Body of pancreas (tissue), 4 donors: ENCODE results near the gene CAMTA1. TPM values are rescaled to one million over a fixed set of nuclear protein-coding genes. Genes with fewer than 3 reads are reported as not detected.

ENCODE experiments used
- ATAC-seq: fragments of 150-250 bp; one replicate; pipeline ENCODE4 v1.9.1; 2016
- DNase-seq, 4 donors: peaks; one replicate each; pipeline ENCODE4 v3.0.0-alpha.2; 2019
- H3K27ac ChIP-seq, 4 donors: fragments of 200-600 bp; sonication (generic); 1 replicate in 3 of 4; 2 replicates in 1 of 4; pipeline versions ENCODE4 v1.5.1 to v1.6.1; 2016 to 2019; ENCODE audit warnings: mild to moderate bottlenecking in 1 of 4, mixed read lengths in 1 of 4, moderate library complexity in 1 of 4
- H3K27me3 ChIP-seq, 2 donors: fragments of 200-600 bp; sonication (generic); one replicate each; pipeline ENCODE4 v1.6.0; 2016; ENCODE audit warnings: mild to moderate bottlenecking in 1 of 2
- H3K36me3 ChIP-seq, 2 donors: fragments of 200-600 bp; sonication (generic); replicated peaks in 1 of 2; 2 replicates each; pipeline ENCODE4 v1.5.1; 2016; ENCODE audit warnings: low read depth in 2 of 2; ENCODE audit not compliant: insufficient read depth in 1 of 2
- H3K4me1 ChIP-seq: fragments of 200-600 bp; sonication (generic); one replicate; pipeline ENCODE4 v1.6.0; 2016
- H3K4me3 ChIP-seq, 2 donors: fragments of 200-600 bp; sonication (generic); 1 replicate in 1 of 2; 2 replicates in 1 of 2; pipeline ENCODE4 v1.5.1; 2016 to 2019
- H3K9me3 ChIP-seq, 3 donors: fragments of 200-600 bp; sonication (generic); 1 replicate in 2 of 3; 2 replicates in 1 of 3; pipeline ENCODE4 v1.5.1; 2016
- CTCF ChIP-seq, 7 experiments: fragments of 450-650 bp in 4 of 7; fragments of 200-600 bp in 3 of 7; sonication (generic) in 3 of 7; IDR thresholded peaks; one replicate each; pipeline ENCODE4 v1.5.1; 2016 to 2019; ENCODE audit warnings: antibody characterized with exemption in 7 of 7
- POLR2A ChIP-seq, 3 donors: fragments of 450-650 bp; IDR thresholded peaks; one replicate each; pipeline ENCODE4 v1.6.1; 2016; ENCODE audit warnings: antibody characterized with exemption in 3 of 3, mild to moderate bottlenecking in 2 of 3
- WGBS, 2 donors: methylation state at CpG; one replicate each; pipeline ENCODE4 v1.1.5; 2017; 5-methylcytosine and 5-hydroxymethylcytosine counted together
- intact Hi-C: fragments of 100-400 bp; cut with DNase I; formaldehyde crosslinking; loops from one replicate; pipeline ENCODE4 v1.15.1; 2023
- total RNA-seq, 2 donors: library from RNA; depleted of rRNA; stranded (reverse); fragments of >200 nt; gene quantifications; one replicate each; pipeline ENCODE4 v1.1.0, GENCODE V29; 2016

Gene CAMTA1
- total RNA-seq, 2 donors from 2014 or later, result 36.3 to 59.7 TPM

GRCh38 chr1:6819246-6820040, 34.2 kb downstream of the CAMTA1 start:
- no peak for TF ChIP-seq CTCF (IDR thresholded peaks at IDR 0.05)
- TF ChIP-seq POLR2A (IDR thresholded peaks at IDR 0.05), result no peak
- Histone ChIP-seq H3K27ac (peak overlapping the region in 3 of 4 donors; percentile 1 to 54 (median 34)), H3K9me3 (no peaks in the 10 kb centered on the region), H3K27me3 (no peaks in the 10 kb centered on the region), H3K4me1 (peaks cover 57% of the 10 kb centered on the region), H3K36me3 (no peaks in the 10 kb centered on the region), H3K4me3 (no peak overlapping the region)
- peak; percentile 50 for ATAC-seq
- DNase-seq, result no peak
- intact Hi-C loops, result no loop called here
- WGBS, 2 donors, result 63 to 78% methylated on average over 6 of the region's 6 CpGs

DNA sequence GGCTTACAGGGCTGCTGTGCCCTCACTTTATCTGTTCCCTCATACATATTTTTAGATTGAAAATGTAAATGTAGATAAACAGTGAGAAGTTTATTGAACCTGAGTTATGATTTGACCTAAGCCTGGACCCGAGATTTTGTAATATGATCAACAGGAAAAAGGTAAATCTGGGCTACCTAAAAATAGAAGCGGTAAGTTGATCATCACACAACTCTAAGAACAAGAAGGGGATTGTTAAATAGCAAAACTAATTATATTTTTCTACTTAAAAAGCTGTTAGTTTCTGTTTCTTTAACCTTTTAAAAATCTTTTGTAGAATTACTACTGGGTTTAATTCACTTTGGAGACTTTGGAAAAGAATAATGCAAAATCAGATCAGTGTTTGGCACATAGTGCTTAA, 35.6 kb downstream of the CAMTA1 start:
- Histone ChIP-seq H3K4me1 (peaks cover 70% of the 10 kb centered on the region), H3K4me3 (no peak overlapping the region), H3K27me3 (no peaks in the 10 kb centered on the region), H3K27ac (no peak overlapping the region), H3K36me3 (no peaks in the 10 kb centered on the region), H3K9me3 (no peaks in the 10 kb centered on the region)
- DNase-seq (no peak), ATAC-seq (no peak)
- TF ChIP-seq CTCF (IDR thresholded peaks at IDR 0.05), result no peak
- intact Hi-C loops, result no loop called here
- WGBS, 2 donors, result 32% methylated on average over 2 of the region's 2 CpGs

GRCh38 chr1:6822530-6823359, 37.5 kb downstream of the CAMTA1 start:
- peaks cover 82% of the 10 kb centered on the region for H3K4me1 ChIP-seq
- peak overlapping the region in 3 of 4 donors; percentile 34 to 81 (median 57) for H3K27ac ChIP-seq
- TF ChIP-seq CTCF (IDR thresholded peaks at IDR 0.05) (no peak), POLR2A (IDR thresholded peaks at IDR 0.05) (no peak)
- H3K36me3 ChIP-seq, result no peaks in the 10 kb centered on the region
- intact Hi-C loops, result no loop called here
- H3K4me3 ChIP-seq, result no peak overlapping the region
- peak; percentile 53 for ATAC-seq
- WGBS, 2 donors, result 35 to 40% methylated on average over 10 of the region's 10 CpGs
- no peaks in the 10 kb centered on the region for H3K9me3 ChIP-seq
- H3K27me3 ChIP-seq, result no peaks in the 10 kb centered on the region
- peak in 3 of 4 donors; percentile 25 to 49 (median 49) for DNase-seq

DNA sequence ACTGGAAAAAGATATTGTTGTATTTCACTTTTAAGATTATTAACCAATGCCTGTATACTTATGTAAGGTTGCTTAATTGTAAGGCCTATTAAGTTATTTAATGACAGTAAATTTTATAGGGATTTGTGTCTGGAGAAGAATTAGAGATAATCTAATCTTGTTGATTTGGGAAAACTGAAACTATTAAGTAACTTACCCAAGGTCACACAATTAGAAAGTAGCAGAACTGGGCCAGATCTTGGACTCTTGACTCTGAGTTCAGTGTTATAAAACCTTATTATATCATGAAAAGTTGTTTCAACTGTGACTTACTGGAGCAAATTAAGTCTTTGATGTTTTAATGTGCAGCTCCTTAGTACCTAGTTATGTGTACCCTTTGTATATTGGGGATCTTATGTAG, 38.5 kb downstream of the CAMTA1 start:
- DNase-seq, result no peak
- TF ChIP-seq CTCF (IDR thresholded peaks at IDR 0.05) (no peak), POLR2A (IDR thresholded peaks at IDR 0.05) (no peak)
- no peaks in the 10 kb centered on the region for H3K9me3 ChIP-seq
- no peaks in the 10 kb centered on the region for H3K36me3 ChIP-seq
- H3K4me1 ChIP-seq, result peaks cover 82% of the 10 kb centered on the region
- intact Hi-C loops, result no loop called here
- H3K27ac ChIP-seq, result peak overlapping the region in 2 of 4 donors; percentile 31 to 81
- H3K27me3 ChIP-seq, result no peaks in the 10 kb centered on the region
- H3K4me3 ChIP-seq, result no peak overlapping the region
- peak; percentile 20 for ATAC-seq
